Activated naive CD8-positive, alpha-beta T cell treated with anti-CD3 and anti-CD28 coated beads, Interleukin-2, amount 50 U/mL, for 16 hours (primary cell): ENCODE data around the gene PIK3AP1.

Source experiments
- DNase-seq: peaks from one replicate; pipeline ENCODE4 v3.0.0-alpha.2; 2020; ENCODE audit warnings: low read depth, low spot score

Gene PIK3AP1

DNA sequence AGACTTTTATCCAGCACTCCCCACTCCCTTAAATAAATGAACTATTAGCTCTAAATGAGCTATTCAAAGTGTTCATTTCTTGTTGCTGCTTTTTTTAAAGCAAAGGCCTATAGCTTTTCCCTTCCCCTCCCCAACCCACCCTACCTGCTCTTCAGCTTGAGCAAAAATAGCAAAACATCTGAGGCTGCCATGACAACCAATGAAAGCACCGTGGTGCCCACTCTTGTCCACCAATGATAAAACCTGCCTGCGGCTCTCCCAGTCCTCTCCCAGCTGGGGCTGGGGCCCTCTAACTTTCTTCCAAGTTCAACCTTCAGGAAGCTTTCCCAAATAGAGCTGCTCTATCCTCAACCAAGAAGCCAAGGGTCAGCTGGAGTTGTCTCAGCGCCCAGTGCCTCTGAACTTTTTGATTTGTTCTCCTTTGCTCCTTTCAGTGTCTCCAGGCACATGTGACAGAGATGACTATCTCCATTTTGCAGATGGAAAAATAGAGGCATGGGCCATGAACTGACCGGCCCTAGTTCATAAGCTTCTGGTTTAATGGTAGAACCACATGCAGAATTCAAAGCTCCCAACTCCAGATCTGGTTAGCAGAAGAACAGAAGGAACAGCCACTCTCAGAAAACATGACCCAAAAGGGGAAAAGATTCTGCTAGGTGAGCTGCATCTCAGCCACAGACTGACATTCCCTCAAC, 47.7 kb downstream of the PIK3AP1 start:
- DNase-seq: no peak

- DNase-seq: no peak
Observed at GRCh38 chr10:96671211-96671890, 49.0 kb downstream of the PIK3AP1 start.

- DNase-seq: no peak
Observed at GRCh38 chr10:96670786-96671185, 49.5 kb downstream of the PIK3AP1 start.

DNA sequence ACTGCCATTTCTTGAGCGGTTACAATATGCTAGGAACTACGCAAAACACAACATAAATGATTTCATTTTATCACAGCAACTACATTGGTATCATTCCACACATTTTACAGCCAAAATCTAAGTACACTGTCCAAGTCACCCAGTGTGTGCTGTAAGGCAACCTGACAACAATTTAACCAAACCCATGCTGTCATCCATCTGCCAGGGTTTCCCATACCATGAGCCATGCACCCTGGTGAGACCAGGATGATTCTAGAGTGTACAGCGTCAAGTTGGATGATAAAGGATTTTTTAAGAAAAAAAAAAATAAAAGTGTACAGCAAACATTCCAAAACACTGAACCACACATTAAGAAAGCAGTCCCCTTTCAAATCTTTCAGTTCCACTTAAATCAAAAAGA, 52.9 kb downstream of the PIK3AP1 start:
- no peak for DNase-seq

DNA sequence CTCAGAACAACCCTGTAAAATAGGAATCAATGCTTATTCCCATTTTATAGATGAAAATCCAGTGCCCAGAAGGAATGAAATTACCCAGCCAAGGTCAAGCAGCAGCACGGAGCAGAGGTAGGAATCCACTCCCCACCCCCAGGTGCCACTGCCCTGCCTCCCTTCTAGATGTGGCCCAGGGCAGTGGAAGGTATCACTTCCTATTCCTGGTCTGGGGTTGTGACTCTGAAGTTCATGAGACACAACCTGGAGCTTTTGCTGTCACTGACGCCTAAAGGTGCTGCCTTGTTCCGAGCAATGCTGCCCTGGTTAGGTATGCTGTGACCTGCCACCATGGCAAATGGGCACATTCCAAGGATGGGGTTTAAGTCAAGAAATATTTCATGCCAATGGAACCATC, 53.6 kb downstream of the PIK3AP1 start:
- no peak for DNase-seq

GRCh38 chr10:96665306-96665705, 55.0 kb downstream of the PIK3AP1 start:
- DNase-seq: no peak

DNA sequence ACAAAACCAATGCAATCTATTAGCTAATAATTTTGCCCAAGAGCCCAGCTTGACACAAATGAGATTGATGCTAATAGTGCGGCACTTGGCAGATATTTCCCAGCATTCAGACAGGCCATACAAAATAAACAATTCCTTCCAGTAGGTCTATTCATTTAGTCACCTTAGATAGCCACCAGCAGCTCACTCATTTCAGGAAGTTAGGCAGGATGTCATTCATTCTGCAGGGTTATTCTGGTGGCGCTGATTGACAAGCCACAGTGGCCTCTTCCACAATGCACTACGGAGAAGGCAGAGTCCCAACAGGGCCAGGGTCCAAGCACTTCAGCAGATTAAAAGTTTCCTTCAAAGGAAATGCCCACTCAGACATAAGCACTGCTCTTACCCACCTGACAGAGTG, 55.8 kb downstream of the PIK3AP1 start:
- DNase-seq: no peak

- DNase-seq: no peak
Observed at GRCh38 chr10:96663797-96664196, 56.5 kb downstream of the PIK3AP1 start.

DNA sequence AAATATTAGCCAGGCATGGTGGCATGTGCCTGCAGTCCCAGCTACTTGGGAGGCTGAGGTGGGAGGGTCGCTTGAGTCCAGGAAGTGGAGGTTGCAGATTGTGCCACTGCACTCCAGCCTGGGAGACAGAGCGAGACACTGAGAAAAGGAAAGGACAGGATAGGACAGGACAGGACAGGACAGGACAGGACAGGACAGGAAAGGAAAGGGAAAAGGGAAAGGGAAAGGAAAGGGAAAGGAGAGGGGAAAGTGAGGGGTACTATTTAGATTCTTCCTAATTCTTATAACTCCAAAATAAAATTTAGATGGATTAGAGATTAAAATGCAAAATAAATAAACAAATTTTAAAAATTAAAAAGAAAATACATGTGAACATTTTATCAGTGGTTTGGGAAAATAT, 58.7 kb downstream of the PIK3AP1 start:
- DNase-seq: no peak

- no peak for DNase-seq
Observed at GRCh38 chr10:96660297-96660696, 60.0 kb downstream of the PIK3AP1 start.

DNA sequence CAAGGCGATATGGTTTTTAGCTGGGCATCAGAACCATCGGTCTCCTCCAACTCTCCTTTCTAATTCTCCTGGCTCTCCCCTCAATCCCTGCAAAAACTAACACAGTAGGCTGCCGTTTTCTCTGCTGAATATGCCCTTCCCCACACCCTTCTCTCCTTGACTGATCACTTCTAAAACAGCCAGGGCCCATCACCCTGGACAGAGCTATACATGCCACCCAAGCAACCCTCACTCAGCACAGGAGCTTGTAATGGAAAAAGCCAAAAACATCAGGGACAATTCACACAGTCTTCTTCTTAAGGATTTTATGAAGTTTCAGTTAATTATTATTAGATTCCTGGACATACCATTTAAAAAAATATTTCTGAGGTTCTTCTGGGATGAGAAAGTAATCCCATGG, 61.5 kb downstream of the PIK3AP1 start:
- DNase-seq: no peak

- DNase-seq: no peak
Observed at GRCh38 chr10:96657385-96657784, 62.9 kb downstream of the PIK3AP1 start.

GRCh38 chr10:96656839-96657238, 63.5 kb downstream of the PIK3AP1 start:
- no peak for DNase-seq

DNA sequence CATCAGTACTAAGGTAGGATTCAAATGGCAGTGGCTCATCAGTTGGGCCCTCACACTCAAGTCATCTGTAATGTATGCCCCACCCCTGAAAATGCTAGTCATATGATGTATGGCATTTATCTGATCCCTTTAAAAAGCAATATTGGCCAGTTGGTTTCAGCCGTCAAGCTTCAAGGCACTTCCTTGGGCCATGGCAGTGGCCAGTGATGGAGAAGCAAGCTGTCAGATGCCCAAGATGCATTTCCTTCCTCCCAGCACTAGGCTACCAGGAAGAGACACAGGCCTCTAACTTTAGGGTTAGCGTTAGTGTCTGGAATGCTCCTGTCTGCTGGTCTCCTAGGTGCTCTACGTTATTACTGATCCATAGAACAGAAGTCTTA, 64.1 kb downstream of the PIK3AP1 start:
- DNase-seq: no peak

- no peak for DNase-seq
Observed at GRCh38 chr10:96655461-96656197, 64.7 kb downstream of the PIK3AP1 start.

- DNase-seq: no peak
Observed at GRCh38 chr10:96651998-96652431, 68.3 kb downstream of the PIK3AP1 start.

DNA sequence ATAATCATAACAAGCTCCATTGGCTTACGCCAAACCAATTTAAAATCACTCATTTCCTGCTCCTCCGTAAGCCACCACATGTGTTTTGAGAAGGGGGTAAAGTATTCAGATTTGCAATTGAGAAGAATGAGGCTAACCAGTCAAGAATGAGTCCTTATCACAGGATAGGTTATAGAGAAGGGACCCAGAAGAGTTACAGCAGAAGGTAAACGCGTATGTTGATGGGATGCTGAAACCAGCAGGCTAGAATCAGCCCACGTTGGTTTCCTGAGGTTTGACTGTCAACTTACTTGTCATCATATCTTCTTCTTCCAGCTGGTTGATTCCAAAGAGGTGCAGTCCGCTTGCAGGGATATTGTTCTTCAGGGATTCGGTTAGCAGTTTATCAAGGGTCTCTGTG, 69.4 kb downstream of the PIK3AP1 start:
- no peak for DNase-seq

- DNase-seq: no peak
Observed at GRCh38 chr10:96648297-96648696, 72.0 kb downstream of the PIK3AP1 start.

GRCh38 chr10:96647466-96647865, 72.8 kb downstream of the PIK3AP1 start:
- DNase-seq: no peak

GRCh38 chr10:96646751-96647166, 73.6 kb downstream of the PIK3AP1 start:
- no peak for DNase-seq

DNA sequence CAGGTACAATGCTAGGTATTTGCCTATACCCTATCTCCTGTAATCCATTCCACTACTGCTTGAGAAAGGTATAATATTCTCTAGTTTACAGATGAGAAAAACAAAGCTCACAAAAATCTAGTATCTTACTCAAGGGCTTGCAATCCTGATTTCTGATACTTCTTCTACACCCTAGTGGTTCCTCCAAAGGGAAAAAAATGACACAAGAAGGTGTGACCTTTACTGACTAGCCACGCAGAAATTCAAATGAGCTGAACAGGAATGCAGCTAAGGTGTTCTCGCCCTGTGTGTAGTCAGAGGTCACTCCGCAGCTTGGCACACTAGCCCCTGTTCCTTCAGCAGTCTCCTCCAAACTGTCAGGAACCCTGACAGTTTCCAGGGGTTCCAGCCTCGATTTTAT, 74.0 kb downstream of the PIK3AP1 start:
- DNase-seq: no peak

DNA sequence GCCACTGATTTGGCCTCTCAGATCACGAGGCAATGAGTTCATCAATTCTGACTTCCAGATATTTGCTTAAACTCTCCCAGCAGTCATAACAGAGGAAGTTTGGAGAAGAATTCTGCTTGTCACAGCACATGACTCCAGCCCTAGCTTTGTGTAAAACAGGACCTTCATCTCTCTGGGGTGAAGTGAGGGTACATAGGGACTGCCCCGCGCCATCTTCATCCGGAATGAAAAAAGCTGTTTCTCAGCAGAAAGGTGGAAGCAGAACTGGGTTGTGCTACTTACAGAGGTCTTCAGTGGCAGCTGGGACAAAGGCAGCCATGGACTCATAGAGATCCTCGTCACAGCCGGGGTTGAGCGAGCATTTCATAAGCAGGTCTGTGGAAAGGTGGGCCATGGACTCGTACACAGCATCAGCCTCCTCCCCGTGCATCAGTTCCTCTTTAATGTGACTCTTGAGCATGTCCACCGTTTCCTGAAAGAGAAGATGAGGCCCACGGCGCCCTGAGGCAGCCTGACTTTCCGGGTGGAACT, 75.1 kb downstream of the PIK3AP1 start:
- no peak for DNase-seq

DNA sequence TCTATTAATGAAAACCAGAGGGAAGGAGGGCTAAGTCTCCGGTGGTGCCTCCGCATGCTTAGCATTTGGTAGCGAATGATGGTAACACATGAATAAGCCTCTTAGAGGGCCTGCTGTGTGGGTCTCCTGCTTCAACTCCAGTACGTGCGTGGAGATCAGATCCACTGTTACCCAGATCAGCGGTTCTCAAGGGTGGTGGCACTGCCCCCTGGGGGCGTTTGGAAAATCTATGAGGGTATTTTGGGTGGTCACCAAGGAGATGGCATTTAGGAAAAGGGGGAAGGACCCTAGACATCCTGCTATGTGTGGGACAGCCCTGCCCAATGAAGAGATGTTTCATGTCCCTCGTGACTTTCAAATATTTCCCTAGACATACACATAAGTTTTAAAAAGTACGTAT, 76.4 kb downstream of the PIK3AP1 start:
- DNase-seq: no peak
